Measurements from ENCODE around the gene SCN2A.

Gene SCN2A

DNA sequence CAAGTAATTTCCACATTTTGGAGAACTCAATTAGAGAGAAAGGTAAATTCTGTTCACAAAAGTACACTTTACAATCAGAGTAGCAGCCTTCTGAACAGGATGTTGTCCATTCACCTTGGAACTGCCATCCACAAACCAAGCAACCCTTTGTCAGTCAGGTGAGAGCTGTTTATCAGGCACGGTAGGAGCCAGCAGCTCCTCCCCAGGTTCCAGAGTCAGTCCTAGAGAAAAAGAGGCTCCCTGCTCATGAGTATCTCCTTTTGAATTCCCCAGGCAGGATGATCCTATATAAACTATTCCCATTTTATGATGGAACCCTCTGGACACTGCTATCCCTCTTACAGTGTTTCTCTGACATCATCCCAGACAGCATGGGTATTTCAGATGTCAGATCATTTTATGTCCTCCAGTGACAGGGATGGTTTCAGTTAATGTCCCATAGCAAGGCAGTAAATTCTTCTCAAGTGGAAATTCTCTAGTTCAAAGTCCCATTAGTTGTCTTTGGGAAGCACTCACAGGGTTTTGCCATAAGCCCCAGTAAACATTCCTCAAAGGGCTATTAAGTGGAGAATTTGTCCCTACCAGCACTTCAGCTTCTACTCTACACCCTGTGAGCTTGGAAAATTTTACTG, 195.8 kb downstream of the SCN2A start:
- no peak overlapping the region for H3K4me3 ChIP-seq (ENCODE audit: low read depth, low read length)
- DNase-seq (ENCODE audit: low read depth) = no peak
- TF ChIP-seq CTCF (IDR thresholded peaks at IDR 0.05; ENCODE audit: low read depth, low read length) (no peak), MAX (IDR thresholded peaks at IDR 0.05; ENCODE audit: low read depth, low read length) (no peak), MYC (IDR thresholded peaks at IDR 0.05; ENCODE audit: low read depth, low read length) (no peak), POLR2A (IDR thresholded peaks at IDR 0.05; ENCODE audit: extremely low read depth, insufficient read length) (no peak)

- DNase-seq (ENCODE audit: low read depth) = no peak
- no peak overlapping the region for H3K4me3 ChIP-seq (ENCODE audit: low read depth, low read length)
- TF ChIP-seq POLR2A (IDR thresholded peaks at IDR 0.05; ENCODE audit: extremely low read depth, insufficient read length) (no peak), CTCF (IDR thresholded peaks at IDR 0.05; ENCODE audit: low read depth, low read length) (no peak), MYC (IDR thresholded peaks at IDR 0.05; ENCODE audit: low read depth, low read length) (no peak), MAX (IDR thresholded peaks at IDR 0.05; ENCODE audit: low read depth, low read length) (no peak)
Observed at GRCh38 chr2:165435611-165436010, 196.4 kb downstream of the SCN2A start.

DNA sequence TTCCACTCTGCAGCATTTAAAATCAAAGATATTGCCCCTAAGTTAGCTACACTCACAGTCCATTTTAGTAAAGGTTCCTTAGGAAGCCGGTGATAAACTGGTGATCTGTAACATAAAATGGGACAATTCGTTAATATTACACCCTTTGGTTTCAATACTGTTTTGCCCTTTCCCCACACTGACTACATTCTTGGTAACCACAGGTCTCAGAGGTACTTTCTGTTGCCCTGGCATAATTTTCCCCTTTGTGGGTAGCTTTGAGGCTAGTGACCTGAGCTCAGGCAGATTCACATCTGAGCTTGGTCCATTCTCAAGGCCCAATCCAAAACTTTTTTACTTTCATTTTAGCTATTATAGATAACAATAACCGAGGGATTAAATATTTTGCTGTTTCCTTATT, 197.3 kb downstream of the SCN2A start:
- TF ChIP-seq MAX (IDR thresholded peaks at IDR 0.05; ENCODE audit: low read depth, low read length) (no peak), MYC (IDR thresholded peaks at IDR 0.05; ENCODE audit: low read depth, low read length) (no peak), POLR2A (IDR thresholded peaks at IDR 0.05; ENCODE audit: extremely low read depth, insufficient read length) (no peak), CTCF (IDR thresholded peaks at IDR 0.05; ENCODE audit: low read depth, low read length) (no peak)
- no peak overlapping the region for H3K4me3 ChIP-seq (ENCODE audit: low read depth, low read length)
- DNase-seq (ENCODE audit: low read depth) = no peak

DNA sequence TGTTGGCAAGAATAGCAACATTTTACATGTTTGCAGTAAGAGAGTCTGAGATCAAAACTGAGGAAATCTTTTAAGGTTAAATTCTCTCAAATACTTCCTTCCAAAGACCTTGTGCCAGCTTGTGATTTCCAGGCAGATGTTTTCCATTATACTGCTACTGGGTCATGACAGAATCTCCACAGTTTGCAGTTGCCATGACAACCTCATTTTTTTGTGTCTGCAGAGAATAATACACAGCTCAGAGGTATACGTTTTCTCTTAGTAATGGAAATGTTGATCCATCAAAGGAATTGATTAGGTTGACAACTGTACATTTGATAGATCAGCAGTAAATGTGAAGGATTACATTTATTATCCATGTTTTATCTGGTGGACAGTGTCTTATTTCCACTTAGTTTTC, 201.2 kb downstream of the SCN2A start:
- H3K4me3 ChIP-seq (ENCODE audit: low read depth, low read length) = no peak overlapping the region
- no peak for DNase-seq (ENCODE audit: low read depth)
- no peak for TF ChIP-seq POLR2A (IDR thresholded peaks at IDR 0.05; ENCODE audit: extremely low read depth, insufficient read length)
- no peak for TF ChIP-seq MYC (IDR thresholded peaks at IDR 0.05; ENCODE audit: low read depth, low read length)
- TF ChIP-seq MAX (IDR thresholded peaks at IDR 0.05; ENCODE audit: low read depth, low read length) = no peak
- no peak for TF ChIP-seq CTCF (IDR thresholded peaks at IDR 0.05; ENCODE audit: low read depth, low read length)

Measured in NB4 (cell line).